ENCODE data around the gene TP63.
"Not testable (repeated sequence)": the region's sequence is repeated elsewhere in the genome, so short reads cannot be mapped to it uniquely, and the experiment has no call there.

TP63 gene

DNA sequence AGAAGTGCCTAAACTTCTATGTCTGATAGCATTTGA is at the start of gene TP63:
Gene TP63, plus strand, starts transcription at position 17 of the 36 bp plus-strand sequence. CDS start 127 bp downstream, outside the sequence.
- DNase-seq (ENCODE audit: low read depth in 4 of 4, low spot score in 1 of 4), result no peak

DNA sequence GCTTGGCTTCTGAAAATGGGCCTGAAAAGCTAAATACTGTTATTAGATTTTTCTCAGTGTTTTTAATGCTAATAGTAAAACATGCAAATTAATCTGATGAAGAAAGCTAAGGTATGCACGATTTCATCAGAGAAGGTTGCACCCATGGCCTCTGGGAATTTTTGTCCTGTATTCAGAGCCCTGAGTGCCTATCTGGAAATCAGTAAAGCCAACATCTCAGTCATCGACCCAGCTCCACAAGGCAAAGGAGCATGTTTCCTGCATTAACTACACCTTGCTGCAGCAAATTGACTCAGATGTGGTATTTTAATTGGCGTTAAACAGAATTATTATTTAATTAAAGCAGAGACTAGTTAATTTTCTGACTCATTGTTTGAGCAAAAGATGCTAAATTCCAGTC is 49.0 kb upstream of the TP63 start:
- no peak for DNase-seq (ENCODE audit: low read depth in 4 of 4, low spot score in 1 of 4)

DNA sequence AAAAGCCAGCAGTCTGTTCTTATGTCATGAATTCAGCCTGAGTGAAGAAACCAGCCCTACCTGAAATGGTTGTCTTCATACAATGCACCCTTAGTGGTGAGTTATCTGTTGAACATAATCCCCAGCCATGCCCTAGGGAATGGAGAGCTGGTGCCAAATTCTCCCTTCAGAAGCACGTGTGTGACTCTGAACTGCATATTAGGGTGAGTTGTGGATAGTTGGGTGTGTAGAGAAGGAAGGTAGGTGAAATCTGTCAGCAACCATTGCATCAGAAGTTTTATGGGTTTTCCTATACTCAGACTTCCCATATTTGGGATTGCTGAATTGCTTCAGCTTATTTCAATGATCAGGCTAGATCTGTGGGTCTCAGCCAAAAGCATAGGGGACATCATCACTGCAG is 46.5 kb upstream of the TP63 start:
- DNase-seq (ENCODE audit: low read depth in 4 of 4, low spot score in 1 of 4), result no peak

DNA sequence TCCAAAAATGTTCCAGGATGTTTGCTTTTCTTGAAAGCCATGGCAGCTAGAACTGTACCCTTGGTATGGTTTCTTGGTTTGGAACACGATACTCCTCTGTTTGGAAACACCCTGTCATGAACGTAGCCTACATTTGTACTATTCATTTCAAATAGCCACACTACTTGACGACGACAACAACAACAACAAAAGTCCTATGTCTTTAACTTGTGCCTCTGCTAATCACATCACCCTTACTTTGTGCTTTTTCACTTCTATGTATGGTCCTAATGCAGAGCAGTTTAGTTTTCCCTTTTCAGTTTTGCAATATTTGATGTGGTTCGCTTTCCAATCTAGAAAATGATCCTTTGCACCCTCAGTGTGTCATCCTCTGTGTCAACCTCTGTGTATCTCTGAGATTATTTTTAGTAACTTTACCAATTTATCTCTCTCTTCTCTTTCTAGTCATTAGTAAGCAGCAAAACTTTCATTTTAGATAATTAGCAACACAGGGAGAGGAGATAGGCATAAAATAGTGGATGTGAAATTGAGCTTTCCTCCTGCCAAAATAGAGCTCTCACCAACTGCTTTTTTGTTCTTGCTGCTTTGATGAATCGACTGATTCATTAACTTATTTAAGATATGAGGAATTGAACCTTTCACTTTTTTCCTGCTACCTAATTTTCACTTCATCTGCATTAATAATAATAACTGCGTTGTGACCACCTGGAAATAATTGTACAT is 44.1 kb upstream of the TP63 start:
- no peak for DNase-seq (ENCODE audit: low read depth in 4 of 4, low spot score in 1 of 4)

DNA sequence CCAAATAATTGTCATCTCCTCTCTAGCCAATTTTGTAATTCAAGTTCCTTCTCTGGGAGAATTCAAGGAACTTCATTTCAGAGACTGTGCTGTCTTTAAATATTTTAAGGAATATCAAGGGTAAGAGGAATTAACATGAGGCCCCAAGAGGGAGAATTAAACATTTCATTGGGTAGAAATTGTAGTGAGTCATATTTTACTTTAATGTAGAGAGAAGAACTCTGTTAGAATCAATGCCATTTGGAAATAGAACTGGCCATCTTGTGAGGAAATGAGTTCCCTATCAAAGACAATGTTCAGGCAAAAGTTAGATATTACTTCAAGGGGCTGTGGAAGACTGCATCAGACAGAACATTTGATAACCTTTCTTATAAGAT is 43.5 kb upstream of the TP63 start:
- no peak for DNase-seq (ENCODE audit: low read depth in 4 of 4, low spot score in 1 of 4)

DNA sequence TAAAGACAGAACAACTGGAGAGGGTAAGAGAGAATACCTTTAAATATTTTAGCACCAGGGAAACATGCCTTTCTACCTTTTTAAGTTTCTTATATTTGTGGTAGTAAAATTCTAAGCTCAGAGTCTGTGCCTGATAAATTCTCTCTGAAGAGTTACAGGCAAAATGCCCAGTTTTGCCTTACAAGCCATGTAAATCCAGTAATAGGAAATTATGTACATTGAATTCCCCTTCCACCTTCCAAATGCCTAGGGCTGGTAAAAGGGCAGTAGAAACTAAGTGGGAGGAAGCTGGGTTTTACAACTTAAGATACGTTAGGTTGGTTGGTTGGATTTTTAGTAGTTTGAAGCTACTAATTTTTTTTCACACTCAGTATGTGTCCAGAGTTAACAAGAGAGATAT is 43.1 kb upstream of the TP63 start:
- DNase-seq (ENCODE audit: low read depth in 4 of 4, low spot score in 1 of 4), result no peak

DNA sequence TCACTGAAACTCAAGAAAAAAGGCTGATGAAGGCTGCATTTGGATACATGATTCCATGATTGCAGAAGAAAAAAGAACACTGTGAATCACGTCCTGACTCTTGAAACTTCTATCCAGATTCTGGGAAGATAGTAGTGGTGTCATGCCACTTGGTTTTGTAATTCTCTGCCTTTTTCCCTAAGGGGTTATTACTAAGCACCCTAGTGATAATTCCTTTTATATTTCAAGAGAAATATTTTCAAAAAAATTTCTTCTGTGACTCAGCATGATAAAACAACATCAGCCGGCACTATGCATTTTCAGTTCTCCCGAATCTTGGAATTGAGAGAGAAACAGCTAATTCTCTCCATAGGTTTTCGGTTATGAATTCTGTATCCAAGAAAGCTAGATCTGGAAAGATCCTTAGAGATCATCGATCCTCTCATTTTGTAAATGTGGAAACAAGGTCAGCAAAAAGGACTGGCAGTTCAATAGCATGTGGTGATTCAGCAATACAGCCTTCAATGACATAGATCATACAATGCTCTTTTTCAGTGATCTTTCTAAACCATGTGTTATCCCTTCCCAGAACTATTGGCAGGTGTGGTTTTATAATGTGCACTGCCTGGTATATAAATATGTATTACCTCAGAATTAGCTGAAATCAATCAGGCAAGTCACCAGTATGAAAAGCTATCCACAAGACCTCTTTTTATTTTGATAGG is 42.6 kb upstream of the TP63 start:
- DNase-seq (ENCODE audit: low read depth in 4 of 4, low spot score in 1 of 4), result no peak

DNA sequence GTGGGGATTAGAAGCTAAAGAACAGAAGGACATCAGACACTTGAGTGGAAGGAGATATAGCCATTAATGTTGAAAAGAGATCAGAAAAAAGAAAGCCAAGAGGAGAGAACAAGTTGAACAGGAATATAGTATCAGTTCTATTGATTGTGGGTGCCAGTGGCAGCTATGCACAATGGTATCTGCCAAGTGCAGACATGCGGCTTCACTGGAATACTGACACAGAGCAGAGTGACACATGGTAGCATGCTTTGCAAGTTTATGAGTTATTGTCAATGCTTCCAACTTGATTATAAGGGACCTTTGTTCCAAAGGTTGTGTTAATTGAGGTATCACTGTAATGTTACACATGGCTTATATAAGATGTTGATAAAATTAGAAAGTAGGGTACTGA is 42.0 kb upstream of the TP63 start:
- DNase-seq (ENCODE audit: low read depth in 4 of 4, low spot score in 1 of 4), result no peak

DNA sequence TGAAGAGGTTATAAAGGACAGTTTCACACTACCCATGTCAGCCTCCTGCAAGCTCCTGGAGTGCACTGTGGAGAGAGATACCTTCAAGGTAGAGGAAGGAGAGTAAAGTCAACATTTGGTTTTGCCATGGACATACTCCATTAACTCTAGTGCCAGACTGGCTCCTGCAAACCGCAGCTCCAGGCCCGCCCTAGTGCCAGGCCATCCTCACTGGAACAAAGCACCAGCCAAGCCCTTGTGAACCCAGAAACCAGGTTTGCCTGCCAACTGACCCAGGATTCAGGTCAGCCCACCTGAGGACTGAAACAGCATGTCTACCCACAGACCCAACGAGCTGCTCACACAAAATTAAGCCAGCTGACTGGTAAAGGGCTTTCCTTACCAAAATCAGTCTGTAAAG is 41.0 kb upstream of the TP63 start:
- DNase-seq (ENCODE audit: low read depth in 4 of 4, low spot score in 1 of 4), result no peak

DNA sequence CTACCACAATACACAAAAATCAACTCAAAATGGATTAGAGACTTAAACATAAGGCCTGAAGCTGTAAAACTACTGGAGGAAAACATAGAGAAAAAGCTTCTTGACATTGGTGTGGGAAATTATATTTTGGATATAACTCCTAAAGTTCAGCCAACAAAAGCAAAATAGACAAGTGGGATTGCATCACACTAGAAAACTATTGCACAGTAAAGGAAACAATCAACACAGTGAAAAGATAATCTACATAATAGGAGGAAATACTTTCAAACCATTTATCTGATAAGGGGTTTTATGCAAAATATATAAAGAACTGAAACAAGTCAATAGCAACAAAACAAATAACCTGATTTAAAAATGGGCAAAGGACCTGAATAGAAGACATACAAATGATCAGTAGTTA is 37.6 kb upstream of the TP63 start:
- no peak for DNase-seq (ENCODE audit: low read depth in 4 of 4, low spot score in 1 of 4)

DNA sequence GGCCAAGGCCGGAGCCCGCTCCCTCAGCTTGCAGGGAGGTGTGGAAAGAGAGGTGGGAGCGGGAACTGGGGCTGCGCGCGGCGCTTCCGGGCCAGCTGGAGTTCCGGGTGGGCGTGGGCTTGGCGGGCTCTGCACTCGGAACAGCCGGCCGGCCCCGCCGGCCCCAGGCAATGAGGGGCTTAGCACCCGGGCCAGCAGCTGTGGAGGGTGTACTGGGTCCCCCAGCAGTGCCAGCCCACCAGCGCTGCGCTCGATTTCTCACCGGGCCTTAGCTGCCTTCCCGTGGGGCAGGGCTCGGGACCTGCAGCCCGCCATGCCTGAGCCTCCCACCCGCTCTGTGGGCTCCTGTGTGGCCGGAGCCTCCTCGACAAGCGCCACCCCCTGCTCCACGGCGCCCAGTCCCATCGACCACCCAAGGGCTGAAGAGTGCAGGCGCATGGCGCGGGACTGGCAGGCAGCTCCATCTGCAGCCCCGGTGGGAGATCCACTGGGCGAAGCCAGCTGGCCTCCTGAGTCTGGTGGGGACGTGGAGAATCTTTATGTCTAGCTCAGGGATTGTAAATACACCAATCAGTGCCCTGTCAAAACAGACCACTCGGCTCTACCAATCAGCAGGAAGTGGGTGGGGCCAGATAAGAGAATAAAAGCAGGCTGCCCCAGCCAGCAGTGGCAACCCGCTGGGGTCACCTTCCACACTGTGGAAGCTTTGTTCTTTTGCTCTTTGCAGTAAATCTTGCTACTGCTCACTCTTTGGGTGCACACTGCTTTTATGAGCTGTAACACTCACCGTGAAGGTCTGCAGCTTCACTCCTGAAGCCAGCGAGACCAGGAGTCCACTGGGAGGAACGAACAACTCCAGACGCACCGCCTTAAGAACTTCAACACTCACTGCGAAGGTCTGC is 34.9 kb upstream of the TP63 start:
- DNase-seq (ENCODE audit: low read depth in 4 of 4, low spot score in 1 of 4), result not testable (repeated sequence)

DNA sequence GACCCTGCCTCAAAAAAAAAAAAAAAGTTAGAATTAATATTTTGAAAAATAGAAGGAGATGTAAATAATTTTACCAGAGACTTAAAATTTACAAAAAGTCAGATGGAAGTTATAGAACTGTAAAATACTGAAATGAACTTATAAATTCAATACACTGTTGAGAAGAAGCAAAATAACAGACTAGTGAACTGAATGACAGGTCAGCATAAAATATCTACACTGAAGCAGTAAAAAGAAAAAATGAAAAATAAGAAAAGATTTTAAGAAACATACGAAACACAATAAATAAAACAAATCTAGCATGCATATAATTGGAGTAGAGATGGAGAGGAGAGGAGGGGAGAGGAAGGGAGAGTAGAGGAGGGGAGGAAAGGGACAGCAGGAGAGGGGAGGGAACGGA is 33.3 kb upstream of the TP63 start:
- DNase-seq (ENCODE audit: low read depth in 4 of 4, low spot score in 1 of 4), result no peak

DNA sequence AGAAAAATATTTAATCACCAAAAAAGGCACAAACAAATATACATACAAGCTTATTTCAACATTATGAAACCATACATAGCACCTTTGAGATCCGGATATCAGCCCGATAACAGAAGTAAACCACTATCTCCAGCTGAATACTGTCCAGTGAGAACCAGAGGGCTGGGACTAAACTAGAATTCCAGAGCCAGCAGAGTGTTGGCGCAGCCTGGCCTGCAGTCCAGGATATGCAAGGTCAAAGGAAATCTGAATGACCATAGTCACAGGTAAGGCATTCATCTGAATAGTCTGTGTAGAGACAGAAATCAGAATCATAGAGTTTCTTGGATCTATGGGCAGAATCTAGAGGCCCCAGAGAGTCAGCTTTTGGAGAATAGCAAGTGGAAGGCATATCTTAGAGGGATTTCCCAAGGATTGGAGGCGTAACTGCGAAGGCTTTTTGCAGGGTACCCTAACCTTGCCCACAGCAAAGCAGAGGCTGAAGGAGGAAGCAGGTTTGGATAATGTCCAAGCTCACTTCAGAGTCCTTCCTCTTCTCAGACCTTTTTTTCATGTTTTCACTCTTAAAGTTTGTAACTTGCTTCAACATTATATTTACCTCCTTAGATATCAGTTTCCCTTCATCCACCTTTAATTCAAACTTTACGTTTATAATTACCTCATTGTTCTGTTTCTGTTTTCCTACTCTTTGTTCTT is 32.5 kb upstream of the TP63 start:
- no peak for DNase-seq (ENCODE audit: low read depth in 4 of 4, low spot score in 1 of 4)

DNA sequence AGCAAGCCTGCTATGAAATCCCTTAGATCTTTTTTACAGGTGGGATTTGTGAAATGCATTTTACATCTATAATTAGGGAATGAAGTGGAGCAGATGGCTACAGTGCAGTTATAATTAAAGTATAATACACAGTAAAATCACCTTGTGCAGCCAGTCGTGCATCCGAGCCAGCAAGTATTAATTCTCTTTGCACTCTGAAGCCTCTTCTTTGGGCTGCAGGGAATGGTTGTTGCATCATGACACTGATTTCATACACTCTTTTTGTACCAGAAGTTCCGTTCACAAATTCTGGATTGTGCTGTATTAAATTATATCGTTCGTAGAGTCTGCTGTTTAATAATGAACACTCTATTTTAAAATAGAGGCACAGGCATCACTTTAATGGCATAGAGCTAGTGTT is 28.7 kb upstream of the TP63 start:
- DNase-seq (ENCODE audit: low read depth in 4 of 4, low spot score in 1 of 4), result no peak

DNA sequence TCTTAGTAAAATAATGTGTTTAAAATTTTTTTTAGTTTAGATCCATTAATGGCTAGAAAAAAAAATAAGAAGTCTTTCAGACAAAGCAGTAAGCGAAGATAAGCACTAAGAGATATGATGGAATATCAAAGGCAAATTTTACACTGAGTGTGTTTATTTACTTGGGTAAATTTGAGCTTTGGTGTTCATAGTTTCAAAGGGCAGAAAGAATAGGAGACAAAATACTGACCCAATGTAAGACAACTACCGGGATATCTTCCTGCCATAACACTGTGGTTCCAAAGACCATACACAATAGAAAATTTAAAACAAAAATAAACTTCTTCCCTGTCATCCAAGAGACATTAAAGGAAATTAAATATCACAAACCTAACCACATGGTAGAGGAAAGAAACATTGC is 25.5 kb upstream of the TP63 start:
- no peak for DNase-seq (ENCODE audit: low read depth in 4 of 4, low spot score in 1 of 4)

DNA sequence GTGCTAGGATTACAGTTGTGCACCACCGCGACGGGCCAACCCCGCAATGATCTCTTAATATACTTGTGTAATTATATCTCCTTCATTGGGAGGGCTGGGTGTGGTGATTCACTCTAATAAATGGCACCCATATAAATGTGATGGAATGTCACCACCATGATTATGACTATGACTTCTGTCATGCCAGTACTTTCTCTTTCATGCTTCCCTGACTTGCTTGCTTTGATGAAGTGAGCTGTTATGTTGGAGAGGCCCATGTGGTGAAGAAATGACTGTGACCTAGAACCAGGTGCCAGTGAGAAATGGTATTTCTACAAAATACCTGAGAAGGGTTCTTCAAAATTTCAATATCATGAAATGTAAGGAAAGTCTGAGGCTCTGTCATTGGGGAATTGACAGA is 24.4 kb upstream of the TP63 start:
- no peak for DNase-seq (ENCODE audit: low read depth in 4 of 4, low spot score in 1 of 4)

DNA sequence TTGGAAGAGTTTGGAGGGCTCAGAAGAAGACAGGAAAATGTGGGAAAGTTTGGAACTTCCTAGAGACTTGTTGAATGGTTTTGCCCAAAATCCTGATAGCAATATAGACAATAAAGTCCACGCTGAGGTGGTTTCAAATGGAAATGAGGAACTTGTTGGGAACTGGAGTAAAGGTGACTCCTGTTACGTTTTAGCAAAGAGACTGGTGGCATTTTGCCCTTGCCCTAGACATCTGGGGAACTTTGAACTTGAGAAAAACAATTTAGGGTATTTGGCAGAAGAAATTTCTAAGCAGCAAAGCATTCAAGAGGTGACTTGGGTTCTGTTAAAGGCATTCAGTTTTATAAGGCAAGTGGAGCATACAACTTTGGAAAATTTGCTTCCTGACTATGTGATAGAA is 18.5 kb upstream of the TP63 start:
- DNase-seq (ENCODE audit: low read depth in 4 of 4, low spot score in 1 of 4), result not testable (repeated sequence)

DNA sequence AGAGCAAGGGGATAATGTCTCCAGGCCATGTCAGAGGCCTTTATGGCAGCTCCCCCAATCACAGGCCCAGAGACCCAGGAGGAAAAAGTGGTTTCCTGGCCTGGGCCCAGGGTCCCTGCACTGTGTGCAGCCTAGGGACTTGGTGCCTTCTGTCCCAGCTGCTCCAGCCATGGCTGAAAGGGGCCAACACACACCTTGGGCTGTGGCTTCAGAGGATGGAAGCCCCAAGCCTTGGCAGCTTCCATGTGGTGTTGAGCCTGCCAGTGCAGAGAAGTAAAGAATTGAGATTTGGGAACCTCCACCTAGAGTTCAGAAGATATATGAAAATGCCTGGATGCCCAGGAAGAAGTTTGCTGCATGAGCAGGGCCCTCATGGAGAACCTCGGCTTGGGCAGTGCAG is 18.1 kb upstream of the TP63 start:
- DNase-seq (ENCODE audit: low read depth in 4 of 4, low spot score in 1 of 4), result no peak

DNA sequence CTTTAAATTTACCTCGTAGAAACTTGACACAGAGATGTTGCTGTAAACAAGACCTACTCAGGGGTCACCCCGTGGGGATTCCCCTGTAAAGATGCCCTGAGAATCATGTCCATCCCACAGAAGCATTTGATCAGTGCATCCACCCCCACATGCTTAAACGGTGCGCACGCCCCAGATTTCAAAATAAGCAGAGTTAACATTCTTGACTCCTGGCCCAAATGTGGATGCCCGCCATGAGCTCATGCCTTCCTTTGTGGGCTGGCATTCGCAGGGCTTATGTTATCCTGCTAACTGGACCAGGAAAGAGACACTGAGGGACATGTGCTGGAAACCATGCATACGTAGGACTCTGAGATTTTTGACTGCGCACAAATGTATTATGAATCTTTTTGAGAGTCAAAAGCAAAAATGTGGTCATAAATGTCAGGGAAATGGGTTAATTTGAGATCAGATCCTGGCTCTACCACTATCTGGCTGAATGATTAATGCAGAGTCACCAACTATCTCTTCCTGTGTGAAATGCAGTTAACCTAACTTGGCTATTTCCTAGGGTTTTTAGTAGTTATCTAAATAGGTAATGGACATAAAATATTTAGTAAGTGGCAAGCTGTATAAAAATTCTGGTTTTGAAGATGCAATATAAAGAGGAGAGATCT is 9.1 kb upstream of the TP63 start:
- no peak for DNase-seq (ENCODE audit: low read depth in 4 of 4, low spot score in 1 of 4)

DNA sequence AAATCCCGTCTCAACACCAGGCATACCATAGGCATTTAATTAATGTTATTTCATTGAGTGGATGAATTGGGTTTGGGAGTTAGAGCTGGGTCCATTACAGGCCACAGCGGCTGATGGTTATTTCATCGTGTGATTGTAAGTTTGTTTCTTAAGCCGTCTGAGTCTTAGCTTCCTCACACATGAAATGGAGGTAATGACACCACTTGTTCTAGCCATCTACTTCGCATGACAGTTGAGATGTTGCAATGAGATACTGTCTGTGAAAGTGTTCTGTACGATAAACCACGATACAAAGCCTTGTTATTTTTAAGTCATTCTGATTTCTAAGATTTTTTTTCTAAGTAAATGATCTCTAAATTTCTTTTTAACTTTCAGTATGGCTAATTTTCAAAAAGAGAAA is 8.6 kb upstream of the TP63 start:
- DNase-seq (ENCODE audit: low read depth in 4 of 4, low spot score in 1 of 4), result no peak

DNA sequence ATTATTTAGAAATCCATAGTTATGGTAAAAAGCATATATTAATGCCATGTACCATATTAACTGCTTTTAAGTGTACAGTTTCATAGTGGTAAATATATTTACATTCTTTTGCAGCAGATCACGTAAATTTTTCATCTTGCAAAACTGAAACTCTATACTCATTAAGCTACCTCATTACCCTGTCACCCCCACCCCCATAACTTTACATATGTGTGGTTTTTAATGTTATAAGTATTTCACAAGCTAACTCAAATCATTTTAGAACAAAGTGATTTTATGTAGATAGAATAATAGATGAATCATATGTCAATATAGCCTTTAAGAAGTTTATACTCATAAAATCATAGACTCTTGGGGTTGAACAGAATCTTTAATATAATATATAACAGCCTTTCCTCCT is 7.1 kb upstream of the TP63 start:
- no peak for DNase-seq (ENCODE audit: low read depth in 4 of 4, low spot score in 1 of 4)

DNA sequence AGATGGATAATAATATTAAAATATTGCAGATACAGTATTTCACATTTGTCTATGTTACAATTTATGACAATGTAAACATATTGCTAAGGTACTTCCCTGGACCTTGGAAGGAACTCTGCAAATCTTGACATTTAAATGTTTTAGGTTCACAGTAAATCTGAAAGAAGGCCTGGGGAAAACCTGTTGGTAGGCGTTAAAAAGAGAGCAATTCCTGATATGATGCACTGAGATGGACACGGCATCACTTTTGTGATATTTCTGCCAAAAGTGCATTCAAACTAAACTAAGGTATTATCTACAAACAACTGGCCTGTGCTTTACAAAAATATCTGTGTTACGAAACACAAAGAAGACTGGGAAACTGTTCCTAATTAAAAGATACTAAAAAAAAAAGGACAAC is 6.1 kb upstream of the TP63 start:
- no peak for DNase-seq (ENCODE audit: low read depth in 4 of 4, low spot score in 1 of 4)
